ENCODE data around the gene RASGRF1. TPM values are rescaled to one million over a fixed set of nuclear protein-coding genes. Genes with fewer than 3 reads are reported as not detected.
"Not testable (repeated sequence)": the region's sequence is repeated elsewhere in the genome, so short reads cannot be mapped to it uniquely, and the experiment has no call there.

RASGRF1 gene
- total RNA-seq, 2 donors from 2014 or later, result not detected

DNA sequence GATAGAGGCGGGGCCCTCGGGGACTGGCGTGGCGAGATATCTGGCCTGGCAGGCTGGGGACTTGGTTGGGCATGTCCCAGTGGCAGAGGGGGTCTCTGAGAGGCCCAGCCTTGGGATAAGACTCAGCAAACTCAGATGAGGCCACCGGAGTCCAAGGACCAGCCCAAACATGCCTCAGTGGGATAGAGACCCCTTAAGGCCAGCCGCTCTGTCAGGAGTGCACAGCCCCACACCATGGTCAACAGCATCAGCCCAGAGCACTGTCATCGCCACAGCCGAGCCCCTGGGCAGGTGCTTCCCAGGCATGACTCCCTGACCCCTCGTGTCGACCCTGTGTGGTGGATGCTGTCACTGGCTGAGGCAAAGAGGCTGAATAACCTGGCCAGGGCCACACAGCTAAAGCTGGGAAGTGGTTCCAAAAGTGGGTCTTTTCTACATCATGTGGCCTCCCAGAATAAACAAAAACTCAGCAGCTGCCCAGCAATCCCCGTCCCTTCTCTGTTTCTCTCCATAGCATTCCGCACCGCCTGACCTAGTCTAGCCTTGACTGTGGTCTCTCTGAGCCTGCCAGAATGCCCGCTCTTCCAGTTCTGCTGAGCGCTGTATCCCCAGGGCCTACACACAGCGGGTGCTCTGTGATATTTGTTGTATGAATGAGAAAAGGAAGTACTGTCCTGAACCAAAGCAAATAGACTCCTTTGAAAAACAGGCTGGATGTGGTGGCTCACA, 160.9 kb downstream of the RASGRF1 start:
- no peaks in the 10 kb centered on the region for H3K9me3 Mint-ChIP-seq
- peak overlapping the region in 1 of 2 donors; percentile 2 for H3K27ac Mint-ChIP-seq
- no peak for ATAC-seq
- H3K36me3 Mint-ChIP-seq, result no peaks in the 10 kb centered on the region
- no peak for DNase-seq (ENCODE audit: low spot score in 2 of 2)

DNA sequence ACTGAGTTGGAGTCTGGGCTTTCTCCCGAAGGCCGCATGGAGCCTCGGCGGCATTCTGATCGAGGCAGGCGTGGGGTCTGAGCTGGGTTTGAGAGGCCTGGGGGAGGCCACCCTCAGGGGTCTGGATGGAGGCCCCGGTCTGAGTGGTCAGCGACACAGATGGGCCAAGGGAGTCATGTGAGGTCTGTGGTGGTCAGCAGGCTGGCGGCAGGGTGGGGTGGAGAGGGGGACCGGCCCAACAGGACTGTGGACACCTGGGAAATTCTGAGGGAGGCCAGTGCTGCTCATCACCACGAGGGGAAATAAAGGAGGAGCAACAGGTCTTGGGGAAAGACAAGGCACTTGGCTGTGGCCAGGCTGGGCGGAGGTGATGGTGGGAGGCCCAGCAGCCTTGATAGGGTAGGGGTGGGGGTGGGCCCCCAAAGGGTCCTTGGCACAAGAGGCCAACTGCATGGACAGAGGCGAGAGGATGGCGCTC, 161.9 kb downstream of the RASGRF1 start:
- DNase-seq (ENCODE audit: low spot score in 2 of 2), result no peak
- H3K9me3 Mint-ChIP-seq, result no peaks in the 10 kb centered on the region
- H3K36me3 Mint-ChIP-seq, result no peaks in the 10 kb centered on the region
- peak overlapping the region in 1 of 2 donors; percentile 2 for H3K27ac Mint-ChIP-seq
- ATAC-seq, result no peak

DNA sequence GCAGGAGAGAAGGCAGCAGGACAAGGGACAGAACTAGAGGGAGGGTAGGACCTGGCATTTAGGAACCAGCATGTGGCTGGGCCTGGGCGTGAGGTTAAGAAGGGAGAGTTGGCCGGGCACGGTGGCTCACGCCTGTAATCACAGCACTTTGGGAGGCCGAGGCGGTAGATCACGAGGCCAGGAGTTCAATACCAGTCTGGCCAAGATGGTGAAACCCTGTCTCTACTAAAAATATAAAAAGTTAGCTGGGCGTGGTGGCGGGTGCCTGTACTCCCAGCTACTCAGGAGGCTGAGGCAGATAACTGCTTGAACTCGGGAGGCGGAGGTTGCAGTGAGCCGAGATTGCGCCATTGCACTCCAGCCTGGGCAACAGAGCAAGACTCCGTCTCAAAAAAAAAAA, 162.4 kb downstream of the RASGRF1 start:
- H3K36me3 Mint-ChIP-seq; ATAC-seq; DNase-seq (ENCODE audit: low spot score in 2 of 2); H3K9me3 Mint-ChIP-seq: not testable (repeated sequence)
- peak overlapping the region; percentile 2 to 30 for H3K27ac Mint-ChIP-seq

DNA sequence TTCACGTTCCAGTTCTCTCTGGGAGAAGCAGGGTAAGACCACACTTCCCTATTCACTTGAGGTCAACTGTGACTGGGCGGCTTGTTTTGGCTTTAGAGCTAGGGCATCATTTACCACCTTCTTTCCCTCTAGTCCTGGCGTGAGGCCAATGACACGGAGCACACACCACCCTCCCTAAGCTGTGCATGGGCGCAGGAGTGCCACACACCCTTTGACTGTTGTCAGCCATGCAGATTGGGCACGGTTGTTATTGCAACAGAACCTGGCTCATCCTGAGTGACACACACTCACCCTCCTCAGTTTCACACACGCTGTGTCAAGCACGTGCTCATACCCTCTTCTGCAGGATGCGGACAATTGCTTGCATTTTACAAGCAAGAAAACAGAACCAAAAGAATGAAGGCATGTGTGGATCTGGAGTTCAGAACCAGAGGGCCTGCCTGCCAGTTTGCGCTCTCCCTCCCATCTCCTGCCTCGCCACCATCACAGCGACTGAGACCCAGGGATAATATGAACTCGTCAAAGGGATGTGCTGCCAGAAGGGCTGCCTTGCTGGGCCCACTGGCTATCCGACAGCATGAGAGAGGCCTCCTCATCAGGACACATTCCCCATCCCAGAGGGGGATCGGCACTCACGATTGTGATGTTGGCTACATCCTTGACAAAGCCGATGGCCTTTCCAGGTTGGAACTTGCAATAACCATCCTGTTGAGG, 163.3 kb downstream of the RASGRF1 start:
- ATAC-seq, result no peak
- Mint-ChIP-seq H3K27ac (peak overlapping the region; percentile 2 to 30), H3K9me3 (no peaks in the 10 kb centered on the region), H3K36me3 (no peaks in the 10 kb centered on the region)
- DNase-seq (ENCODE audit: low spot score in 2 of 2), result no peak

DNA sequence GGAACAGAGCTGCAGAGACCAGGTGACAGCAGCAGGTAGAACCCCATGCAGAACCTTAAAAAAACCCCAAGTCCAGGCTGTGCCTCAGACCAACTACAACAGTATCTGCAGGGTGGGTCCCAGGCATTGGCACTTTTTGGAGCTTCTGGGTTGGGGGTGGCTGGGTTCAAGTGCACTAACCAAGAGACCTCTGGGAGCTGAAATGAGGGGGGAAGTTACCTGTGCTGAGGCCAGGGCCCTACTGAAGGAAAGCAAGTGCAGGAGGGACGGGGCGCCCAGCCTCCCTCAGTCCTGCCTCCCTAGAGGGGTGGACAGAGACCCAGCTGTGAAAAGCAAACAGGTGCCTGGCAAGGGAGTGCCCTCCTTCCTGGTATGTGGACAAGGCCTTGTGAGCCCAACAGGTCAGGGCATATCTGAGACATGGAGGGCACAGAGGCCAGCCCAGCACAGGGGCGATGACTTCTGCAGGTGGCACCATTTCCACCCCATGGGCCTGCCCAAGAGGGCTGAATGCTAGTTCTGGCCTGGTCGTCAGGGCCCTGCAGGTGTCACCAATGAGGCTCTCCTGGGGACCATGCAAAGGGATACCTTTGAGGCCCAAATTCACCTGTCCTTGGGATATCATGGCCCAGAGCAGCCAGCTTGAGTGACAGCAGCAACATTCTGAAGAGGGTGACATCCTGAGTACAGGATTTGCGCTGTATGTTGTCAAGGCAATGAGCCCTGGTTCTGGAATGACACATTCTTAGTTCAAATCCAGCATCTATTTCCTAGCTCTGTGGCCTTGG, 164.4 kb downstream of the RASGRF1 start:
- H3K9me3 Mint-ChIP-seq, result no peaks in the 10 kb centered on the region
- H3K36me3 Mint-ChIP-seq, result peaks cover 0 to 6% of the 10 kb centered on the region in 2 donors
- H3K27ac Mint-ChIP-seq, result peak overlapping the region in 1 of 2 donors; percentile 33
- no peak for DNase-seq (ENCODE audit: low spot score in 2 of 2)
- peak; percentile 10 to 15 for ATAC-seq

DNA sequence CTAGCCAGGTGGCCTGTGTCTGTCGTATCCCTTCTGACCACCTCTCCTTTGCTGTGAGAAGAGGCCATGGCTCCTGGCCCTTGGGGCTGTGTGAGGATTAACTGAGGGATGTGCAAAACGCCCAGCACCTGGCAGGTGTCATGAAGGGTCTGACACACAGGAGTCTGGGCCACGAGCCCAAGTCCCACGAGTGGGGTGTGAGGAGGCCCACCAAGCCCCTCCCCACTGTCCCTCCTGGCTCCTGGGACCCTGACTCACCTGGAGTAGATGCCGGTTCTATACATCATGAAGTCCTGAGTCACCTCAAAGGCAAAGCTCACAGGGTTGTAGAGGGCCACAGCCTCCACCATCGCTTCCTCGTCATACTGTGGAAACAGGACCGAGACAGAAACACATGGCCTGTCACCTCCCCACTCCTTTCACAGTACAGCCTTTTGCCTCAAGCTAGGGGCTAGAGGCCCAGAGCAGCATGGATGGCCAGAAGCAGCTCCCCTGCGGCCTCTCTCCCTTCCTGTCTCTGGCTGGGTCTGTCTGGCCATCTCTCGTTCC, 165.4 kb downstream of the RASGRF1 start:
- ATAC-seq (peak in 1 of 2 donors; percentile 9), DNase-seq (ENCODE audit: low spot score in 2 of 2) (no peak)
- H3K36me3 Mint-ChIP-seq, result peaks cover 0 to 6% of the 10 kb centered on the region in 2 donors
- H3K27ac Mint-ChIP-seq, result peak overlapping the region in 1 of 2 donors; percentile 33
- no peaks in the 10 kb centered on the region for H3K9me3 Mint-ChIP-seq

DNA sequence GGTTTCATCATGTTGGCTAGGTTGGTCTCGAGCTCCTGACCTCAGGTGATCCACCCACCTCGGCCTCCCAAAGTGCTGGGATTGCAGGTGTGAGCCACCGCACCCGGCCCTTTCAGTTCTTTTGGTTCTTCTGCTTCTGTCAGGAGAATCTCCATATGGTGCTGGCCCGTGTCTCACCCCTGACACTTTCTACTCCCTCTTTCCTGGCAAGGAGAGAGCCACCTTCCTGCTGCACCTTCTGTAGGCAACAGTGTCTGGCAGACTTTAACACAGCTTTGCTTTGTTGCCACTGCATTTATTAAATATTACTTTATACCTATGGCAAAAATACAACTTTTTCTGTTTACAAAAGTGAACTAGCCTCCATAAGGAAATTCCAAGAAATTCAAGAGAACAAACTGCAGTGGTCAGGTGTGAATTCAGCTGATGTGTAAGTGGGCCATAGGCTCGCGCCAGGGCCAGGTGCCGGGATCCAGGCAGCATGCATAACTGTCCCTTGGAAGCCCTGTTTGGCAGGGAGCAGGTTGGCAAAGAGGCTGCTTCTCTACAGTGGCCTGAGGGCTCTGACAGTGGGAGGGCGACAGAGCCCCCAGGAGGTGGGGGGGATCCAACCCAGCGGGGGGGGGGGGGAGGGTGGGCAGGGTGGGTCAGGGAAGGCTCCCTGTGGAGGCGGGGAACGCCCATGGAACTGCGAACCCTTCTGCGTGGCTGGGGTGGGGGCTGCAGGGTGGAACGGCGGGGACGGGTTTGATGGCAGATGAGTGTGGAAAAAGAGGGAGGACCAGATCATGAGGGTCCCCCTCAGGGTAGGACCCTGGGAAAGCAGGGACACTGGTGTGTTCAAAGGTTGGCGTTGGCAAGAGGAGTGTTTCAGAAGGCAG, 166.9 kb downstream of the RASGRF1 start:
- no peak for DNase-seq (ENCODE audit: low spot score in 2 of 2)
- ATAC-seq, result no peak
- H3K9me3 Mint-ChIP-seq, result no peaks in the 10 kb centered on the region
- peaks cover 0 to 6% of the 10 kb centered on the region in 2 donors for H3K36me3 Mint-ChIP-seq
- H3K27ac Mint-ChIP-seq, result peak overlapping the region; percentile 22 to 33

DNA sequence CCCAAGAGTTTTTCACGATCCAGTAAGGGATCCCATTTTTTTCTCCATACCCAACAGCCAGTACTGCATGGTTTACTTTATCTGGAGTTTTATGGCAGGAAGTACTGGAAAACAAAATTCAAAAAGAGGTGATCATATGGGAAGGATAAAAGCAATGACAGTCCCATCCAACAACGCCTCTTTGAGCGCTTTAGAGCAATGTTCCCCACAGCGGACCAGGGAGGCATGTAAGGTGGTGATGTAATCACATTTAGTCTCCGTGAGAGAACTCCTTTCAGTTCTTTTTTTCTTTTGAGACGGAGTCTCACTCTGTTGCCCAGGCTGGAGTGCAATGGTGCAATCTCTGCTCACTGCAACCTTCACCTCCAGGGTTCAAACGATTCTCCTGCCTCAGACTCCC, 167.6 kb downstream of the RASGRF1 start:
- Mint-ChIP-seq H3K36me3 (peaks cover 0 to 6% of the 10 kb centered on the region in 2 donors), H3K9me3 (no peaks in the 10 kb centered on the region), H3K27ac (no peak overlapping the region)
- DNase-seq (ENCODE audit: low spot score in 2 of 2) (no peak), ATAC-seq (no peak)

DNA sequence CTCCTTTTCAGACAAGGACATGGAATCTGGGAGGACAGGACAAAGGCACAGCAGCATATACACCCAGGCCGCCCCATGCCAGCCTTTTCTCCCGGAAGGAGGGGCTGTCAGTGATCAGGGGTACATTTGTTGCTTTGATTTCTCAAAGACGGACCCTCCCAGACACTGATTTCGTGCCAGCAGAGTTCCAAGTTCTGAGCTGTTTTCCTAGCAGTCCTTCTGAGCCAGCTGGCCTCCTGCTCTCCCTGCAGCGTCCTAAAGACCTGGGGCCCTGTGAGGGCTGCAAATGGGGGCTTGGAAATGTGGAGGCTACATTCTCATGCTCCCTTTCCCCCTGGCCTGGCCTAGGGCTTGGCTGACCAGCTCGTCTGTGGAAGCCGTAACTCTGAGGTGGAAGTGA, 168.1 kb downstream of the RASGRF1 start:
- peak overlapping the region in 1 of 2 donors; percentile 84 for H3K27ac Mint-ChIP-seq
- no peaks in the 10 kb centered on the region for H3K9me3 Mint-ChIP-seq
- DNase-seq (ENCODE audit: low spot score in 2 of 2) (no peak), ATAC-seq (no peak)
- peaks cover 0 to 6% of the 10 kb centered on the region in 2 donors for H3K36me3 Mint-ChIP-seq

DNA sequence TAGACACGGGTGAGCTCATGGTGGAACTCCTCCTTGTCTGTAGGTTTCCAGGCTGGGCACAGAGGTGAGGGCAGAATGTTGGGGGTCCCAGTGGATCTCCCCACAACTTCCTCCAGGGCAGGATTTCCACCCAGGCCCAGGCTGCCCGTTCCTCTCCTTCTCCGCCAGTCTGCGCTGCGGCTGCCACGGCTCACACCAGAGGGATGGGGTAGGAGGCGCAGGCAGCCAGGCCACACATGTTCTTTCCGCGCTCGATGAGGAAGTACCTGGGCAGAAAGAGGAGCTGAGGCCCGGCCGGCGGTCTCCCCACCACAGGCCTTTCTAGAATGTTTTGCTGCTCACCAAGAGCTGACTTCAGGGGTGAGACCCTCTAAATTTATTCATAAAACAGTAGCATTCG, 168.6 kb downstream of the RASGRF1 start:
- DNase-seq (ENCODE audit: low spot score in 2 of 2), result no peak
- Mint-ChIP-seq H3K9me3 (no peaks in the 10 kb centered on the region), H3K36me3 (peaks cover 0 to 6% of the 10 kb centered on the region in 2 donors), H3K27ac (peak overlapping the region; percentile 41 to 84)
- ATAC-seq, result no peak

DNA sequence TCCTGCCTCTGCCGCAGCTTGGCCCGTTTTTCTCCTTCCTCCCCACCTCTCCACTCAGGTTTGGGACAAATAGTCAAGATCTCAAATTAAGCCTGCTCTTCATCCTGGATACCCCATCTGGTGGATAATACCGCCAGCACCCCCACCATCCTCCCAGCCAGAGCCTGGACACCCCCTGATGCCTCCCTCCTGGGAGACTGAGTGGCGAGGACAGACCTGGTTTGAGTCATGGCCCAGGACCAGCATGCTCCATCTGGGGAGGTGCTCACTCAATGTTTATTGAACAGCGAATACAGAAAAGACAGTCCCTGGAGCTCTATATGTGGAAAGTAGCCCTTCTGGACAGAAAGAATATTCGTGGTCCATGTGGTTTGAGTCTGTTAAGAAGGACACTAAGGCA, 169.1 kb downstream of the RASGRF1 start:
- ATAC-seq, result no peak
- Mint-ChIP-seq H3K27ac (peak overlapping the region; percentile 7 to 41), H3K36me3 (peaks cover 0 to 6% of the 10 kb centered on the region in 2 donors)

DNA sequence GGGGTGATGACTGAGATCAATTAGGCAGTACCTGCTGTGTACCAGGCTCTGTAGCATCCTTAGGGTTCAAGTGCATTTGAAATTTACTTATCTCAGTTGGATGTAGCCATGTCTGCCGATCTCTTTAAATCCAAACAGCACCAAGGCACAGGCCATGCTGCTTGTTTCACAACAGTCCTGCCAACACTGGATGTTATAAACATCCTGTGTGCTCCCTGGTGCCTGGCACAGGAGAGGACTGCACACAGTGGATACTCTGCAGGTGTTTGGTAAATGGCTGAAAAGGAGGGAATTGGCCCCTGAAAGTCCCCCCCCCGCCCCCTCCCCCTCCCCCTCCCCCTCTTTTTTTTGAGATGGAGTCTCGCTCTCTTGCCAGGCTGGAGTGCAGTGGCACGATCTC, 172.7 kb downstream of the RASGRF1 start:
- no peak for ATAC-seq
- H3K9me3 Mint-ChIP-seq, result no peaks in the 10 kb centered on the region
- DNase-seq (ENCODE audit: low spot score in 2 of 2), result no peak
- peaks cover 0 to 6% of the 10 kb centered on the region in 2 donors for H3K36me3 Mint-ChIP-seq
- no peak overlapping the region for H3K27ac Mint-ChIP-seq

More for the DNA sequence above, 169.1 kb downstream of the RASGRF1 start:
- no peaks in the 10 kb centered on the region for H3K9me3 Mint-ChIP-seq
- DNase-seq (ENCODE audit: low spot score in 2 of 2), result no peak

DNA sequence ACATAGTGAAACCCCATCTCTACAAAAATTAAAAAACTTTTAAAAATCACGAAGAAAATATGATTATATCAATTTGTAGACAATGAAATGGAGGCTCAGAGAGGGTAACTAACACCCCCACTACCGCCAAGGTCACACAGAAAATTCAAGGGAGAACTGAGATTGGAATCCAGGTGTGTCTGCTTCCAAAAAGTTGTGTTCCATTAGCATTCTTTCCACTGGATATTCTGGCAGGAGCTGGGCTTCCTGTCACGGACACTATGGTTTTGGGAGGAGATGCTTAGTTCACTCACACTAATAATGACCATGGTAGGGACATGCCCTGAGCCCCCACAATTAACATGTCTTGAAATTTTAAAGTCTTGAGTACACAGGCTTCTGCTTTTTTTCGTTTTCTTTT, 174.5 kb downstream of the RASGRF1 start:
- H3K36me3 Mint-ChIP-seq, result peaks cover 0 to 5% of the 10 kb centered on the region in 2 donors
- no peaks in the 10 kb centered on the region for H3K9me3 Mint-ChIP-seq
- ATAC-seq (no peak), DNase-seq (ENCODE audit: low spot score in 2 of 2) (no peak)
- H3K27ac Mint-ChIP-seq, result peak overlapping the region in 1 of 2 donors; percentile 36

DNA sequence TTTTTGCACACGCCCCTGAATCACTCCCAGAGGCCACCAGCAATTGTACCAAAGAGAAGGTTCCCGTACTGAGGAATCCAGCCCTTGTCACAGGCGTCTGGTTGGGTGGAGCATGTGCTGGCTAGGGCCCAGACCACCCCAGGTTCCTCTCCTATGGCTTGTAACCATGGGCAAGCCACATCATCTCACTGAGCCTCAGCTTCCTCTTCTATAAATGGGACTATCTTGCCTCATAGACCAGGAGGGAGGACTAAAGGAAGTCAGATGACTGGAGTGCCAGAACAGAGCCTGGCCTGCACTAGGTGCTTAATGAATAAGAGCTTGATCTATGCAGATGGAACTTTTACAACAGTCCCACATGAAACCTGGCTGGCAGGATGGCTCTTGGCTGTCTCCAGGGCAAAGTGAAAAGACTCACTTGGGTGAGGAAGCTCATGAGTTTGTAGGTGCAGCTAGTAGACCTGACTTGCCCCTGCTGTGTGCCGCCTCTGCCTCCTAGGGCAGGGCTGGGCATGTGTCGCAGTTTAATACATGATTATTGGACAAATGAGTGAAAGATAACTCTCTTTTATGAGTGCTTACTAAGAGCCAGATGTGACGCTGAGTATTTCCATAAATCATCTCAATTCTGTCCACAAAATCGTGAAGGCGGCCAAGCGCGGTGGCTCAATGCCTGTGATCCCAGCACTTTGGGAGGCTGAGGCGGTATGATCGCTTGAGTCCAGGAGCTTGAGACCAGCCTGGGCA, 175.1 kb downstream of the RASGRF1 start:
- Mint-ChIP-seq H3K36me3 (peaks cover 0 to 5% of the 10 kb centered on the region in 2 donors), H3K27ac (no peak overlapping the region), H3K9me3 (no peaks in the 10 kb centered on the region)
- ATAC-seq, result peak; percentile 17 to 20
- DNase-seq (ENCODE audit: low spot score in 2 of 2), result no peak
